Choroid plexus epithelial cell (primary cell): Measurements from ENCODE around the gene GRID2IP.

ENCODE experiments used
- DNase-seq: peaks from one replicate; pipeline ENCODE4 v3.0.0-alpha.2; 2010; ENCODE audit warnings: low read depth
- H3K4me3 ChIP-seq: 2 replicates; pipeline ENCODE4 v1.5.1; 2011; ENCODE audit warnings: low read depth, mild to moderate bottlenecking, control low read depth, low read length, moderate library complexity
- TF ChIP-seq, protein P1 (sequence below): conservative IDR thresholded peaks from 2 replicates; pipeline ENCODE4 v1.5.1; 2011; ENCODE audit warnings: low read depth, mild to moderate bottlenecking, control low read depth, inconsistent platforms, low read length, moderate library complexity

The GRID2IP gene

GRCh38 chr7:6482307-6482706, 69.0 kb downstream of the GRID2IP start:
- DNase-seq: no peak
- H3K4me3 ChIP-seq: peak overlapping the region; percentile 96
- TF ChIP-seq, protein P1, sequence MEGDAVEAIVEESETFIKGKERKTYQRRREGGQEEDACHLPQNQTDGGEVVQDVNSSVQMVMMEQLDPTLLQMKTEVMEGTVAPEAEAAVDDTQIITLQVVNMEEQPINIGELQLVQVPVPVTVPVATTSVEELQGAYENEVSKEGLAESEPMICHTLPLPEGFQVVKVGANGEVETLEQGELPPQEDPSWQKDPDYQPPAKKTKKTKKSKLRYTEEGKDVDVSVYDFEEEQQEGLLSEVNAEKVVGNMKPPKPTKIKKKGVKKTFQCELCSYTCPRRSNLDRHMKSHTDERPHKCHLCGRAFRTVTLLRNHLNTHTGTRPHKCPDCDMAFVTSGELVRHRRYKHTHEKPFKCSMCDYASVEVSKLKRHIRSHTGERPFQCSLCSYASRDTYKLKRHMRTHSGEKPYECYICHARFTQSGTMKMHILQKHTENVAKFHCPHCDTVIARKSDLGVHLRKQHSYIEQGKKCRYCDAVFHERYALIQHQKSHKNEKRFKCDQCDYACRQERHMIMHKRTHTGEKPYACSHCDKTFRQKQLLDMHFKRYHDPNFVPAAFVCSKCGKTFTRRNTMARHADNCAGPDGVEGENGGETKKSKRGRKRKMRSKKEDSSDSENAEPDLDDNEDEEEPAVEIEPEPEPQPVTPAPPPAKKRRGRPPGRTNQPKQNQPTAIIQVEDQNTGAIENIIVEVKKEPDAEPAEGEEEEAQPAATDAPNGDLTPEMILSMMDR: no peak

GRCh38 chr7:6481445-6481844, 69.8 kb downstream of the GRID2IP start:
- no peak for DNase-seq
- TF ChIP-seq, protein P1: no peak
- H3K4me3 ChIP-seq: no peak overlapping the region

DNA sequence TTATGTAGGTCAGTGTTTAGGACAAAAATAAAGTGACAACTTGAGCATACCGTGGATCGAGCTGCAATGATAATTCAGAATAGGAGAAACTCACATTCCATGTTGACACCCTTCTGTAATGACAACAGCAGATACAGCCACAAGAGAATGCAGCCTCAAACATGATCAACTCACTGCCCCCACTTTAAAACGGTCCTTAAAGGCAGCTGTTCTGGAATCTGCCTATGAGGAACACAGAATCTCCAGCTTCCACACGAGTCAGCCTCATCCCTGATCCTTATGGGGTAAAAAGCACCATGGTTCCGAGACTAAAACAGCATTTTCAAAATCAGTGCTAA, 71.0 kb downstream of the GRID2IP start:
- TF ChIP-seq, protein P1: no peak
- no peak overlapping the region for H3K4me3 ChIP-seq
- no peak for DNase-seq

GRCh38 chr7:6479067-6479466, 72.2 kb downstream of the GRID2IP start:
- DNase-seq: no peak
- TF ChIP-seq, protein P1: no peak
- no peak overlapping the region for H3K4me3 ChIP-seq

GRCh38 chr7:6478186-6478585, 73.1 kb downstream of the GRID2IP start:
- no peak overlapping the region for H3K4me3 ChIP-seq
- TF ChIP-seq, protein P1: no peak
- no peak for DNase-seq

DNA sequence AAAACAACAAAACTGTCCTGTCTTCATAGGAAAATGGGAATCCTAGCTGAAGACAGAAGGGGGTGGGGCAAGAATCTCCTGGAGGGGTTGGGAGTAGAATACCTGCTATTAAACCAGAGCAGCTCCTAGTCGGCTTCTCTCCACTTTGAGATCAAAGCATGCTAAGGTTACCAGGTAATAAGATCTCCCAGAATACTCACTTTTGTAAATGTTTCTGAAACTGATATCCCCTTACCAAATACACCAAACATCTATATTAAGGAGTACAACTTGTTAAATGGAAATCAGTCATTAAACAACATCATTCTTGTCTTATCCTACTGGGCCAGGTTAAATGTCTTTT, 74.0 kb downstream of the GRID2IP start:
- TF ChIP-seq, protein P1: no peak
- H3K4me3 ChIP-seq: no peak overlapping the region
- DNase-seq: no peak

GRCh38 chr7:6476596-6477317, 74.5 kb downstream of the GRID2IP start:
- no peak overlapping the region for H3K4me3 ChIP-seq
- peak; percentile 28 for DNase-seq
- TF ChIP-seq, protein P1: no peak
